Panc1 (cell line): ENCODE data around the gene SMURF2. TPM values are rescaled to one million over a fixed set of nuclear protein-coding genes. Genes with fewer than 3 reads are reported as not detected.
"Not testable (repeated sequence)": the region's sequence is repeated elsewhere in the genome, so short reads cannot be mapped to it uniquely, and the experiment has no call there.

Experiments used
- ATAC-seq: fragments of 200-7000 bp; cut with Tn5 transposase; 2 replicates; pipeline ENCODE4 v1.9.1; 2020; ENCODE audit warnings: mild to moderate bottlenecking, moderate library complexity
- BruUV-seq: library from RNA; stranded (reverse); fragments of 400-500 nt; replicated peaks from 2 replicates; lab custom pipeline; 2021; lab: Mats Ljungman, UMichigan
- CTCF ChIA-PET: fragments of 300-600 bp; sonication (Branson Sonifier 250); formaldehyde crosslinking; loops from one replicate; lab custom pipeline; 2022; ENCODE audit warnings: antibody characterized with exemption; lab: Charles Lee
- POLR2A ChIA-PET: fragments of 300-600 bp; sonication (Branson Sonifier 250); formaldehyde crosslinking; loops from one replicate; lab custom pipeline; 2022; ENCODE audit warnings: antibody characterized with exemption; lab: Charles Lee
- DNase-seq: peaks from one replicate; pipeline ENCODE4 v3.0.0-alpha.2; 2010; ENCODE audit warnings: low read depth, low spot score
- H3K27ac ChIP-seq: 2 replicates; pipeline ENCODE4 v1.5.1; 2011; ENCODE audit warnings: mild to moderate bottlenecking, low read length, inconsistent platforms
- H3K27me3 ChIP-seq: fragments of 200-500 bp; sonication (Bioruptor generic); 2 replicates; pipeline ENCODE4 v1.6.0; 2014; ENCODE audit warnings: low read length, inconsistent platforms; ENCODE audit not compliant: control insufficient read depth, insufficient read depth
- H3K36me3 ChIP-seq: fragments of 200-500 bp; sonication (Bioruptor generic); 2 replicates; pipeline ENCODE4 v1.5.1; 2014; ENCODE audit warnings: inconsistent platforms, mild to moderate bottlenecking, low read length, moderate library complexity; ENCODE audit not compliant: control insufficient read depth, insufficient read depth
- H3K4me1 ChIP-seq: 2 replicates; pipeline ENCODE4 v1.5.1; 2011; ENCODE audit warnings: inconsistent platforms, mild to moderate bottlenecking, low read length, moderate library complexity; ENCODE audit not compliant: control insufficient read depth, insufficient read depth
- H3K4me3 ChIP-seq, 2 experiments: 2 replicates each; pipeline ENCODE4 v1.5.1; 2011 to 2012; ENCODE audit warnings: low read depth in 2 of 2, low read length in 2 of 2, mild to moderate bottlenecking in 2 of 2, inconsistent platforms in 1 of 2, moderate library complexity in 1 of 2
- H3K9me3 ChIP-seq: fragments of 200-500 bp; sonication (Bioruptor generic); 2 replicates; pipeline ENCODE4 v1.5.1; 2014; ENCODE audit warnings: low read depth, mild to moderate bottlenecking, inconsistent platforms, low read length, moderate library complexity; ENCODE audit not compliant: control insufficient read depth, insufficient read depth
- POLR2AphosphoS5 ChIP-seq: IDR thresholded peaks from 2 replicates; pipeline ENCODE4 v1.6.1; 2012; ENCODE audit warnings: mild to moderate bottlenecking, low read depth, low read length, moderate library complexity
- SIN3A ChIP-seq: IDR thresholded peaks from 2 replicates; pipeline ENCODE4 v1.6.1; 2012; ENCODE audit warnings: low read depth, mild to moderate bottlenecking, low read length, moderate library complexity, borderline replicate concordance; ENCODE audit not compliant: insufficient read depth
- TCF7L2 ChIP-seq: IDR thresholded peaks from 2 replicates; pipeline ENCODE4 v1.6.1; 2011; ENCODE audit warnings: mild to moderate bottlenecking, low read depth, low read length, inconsistent platforms
- in situ Hi-C: cut with HindIII; loops from 2 replicates; pipeline ENCODE4 v1.10.0; 2016; ENCODE audit warnings: low sequenced_read_pairs, low pct_unique_long_range_greater_than_20kb
- intact Hi-C: fragments of 100-400 bp; cut with micrococcal nuclease; formaldehyde crosslinking; loops from one replicate; pipeline ENCODE4 v1.10.0; 2022; ENCODE audit not compliant: unreplicated experiment
- total RNA-seq: library from RNA; stranded (reverse); gene quantifications from one replicate; pipeline ENCODE4 v1.2.1, GENCODE V29; 2021; ENCODE audit not compliant: unreplicated experiment
- TF ChIP-seq, protein P1 (sequence below): fragments of 450-650 bp; IDR thresholded peaks from 2 replicates; pipeline ENCODE4 v1.5.1; 2017; ENCODE audit warnings: mild to moderate bottlenecking
- TF ChIP-seq, protein P2 (sequence below), 2 experiments: IDR thresholded peaks; 2 replicates each; pipeline ENCODE4 v1.6.1; 2011 to 2012; ENCODE audit warnings: low read depth in 2 of 2, control low read depth in 1 of 2, low read length in 1 of 2, mild to moderate bottlenecking in 1 of 2, moderate library complexity in 1 of 2; ENCODE audit not compliant: insufficient read depth in 1 of 2

The SMURF2 gene
- total RNA-seq, 1 experiment from 2014 or later, result 21.3 TPM

DNA sequence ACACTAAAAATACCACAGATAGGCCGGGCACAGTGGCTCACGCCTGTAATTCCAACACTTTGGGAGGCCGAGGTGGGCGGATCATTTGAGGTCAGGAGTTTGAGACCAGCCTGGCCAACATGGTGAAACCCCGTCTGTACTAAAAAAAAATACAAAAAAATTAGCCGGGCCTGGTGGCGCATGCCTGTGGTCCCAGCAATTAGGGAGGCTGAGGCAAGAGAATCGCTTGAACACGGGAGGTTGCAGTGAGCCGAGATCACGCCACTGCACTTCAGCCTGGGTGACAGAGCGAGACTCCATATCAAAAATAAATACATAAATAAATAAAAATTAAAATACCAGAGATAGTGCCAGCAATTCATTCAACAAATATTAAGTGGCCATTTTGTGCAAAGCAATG lies 1.7 kb upstream of the SMURF2 start:
- in situ Hi-C loops, CTCF ChIA-PET, H3K36me3 ChIP-seq, DNase-seq, H3K9me3 ChIP-seq, BruUV-seq, H3K27me3 ChIP-seq, POLR2A ChIA-PET, ATAC-seq: not testable (repeated sequence)
- intact Hi-C loops, result loop anchor here (10.0 kb wide), 1 partner anchor 51 kb away; no protein-coding TSS in a partner anchor
- Histone ChIP-seq H3K4me3 (peak overlapping the region in 1 of 2 experiments; percentile 9; a peak in 1 of 4 replicates), H3K4me1 (peaks cover 20% of the 10 kb centered on the region; the same call in 1 of the 2 replicates), H3K27ac (peak overlapping the region; percentile 83; the same call in 1 of the 2 replicates)

DNA sequence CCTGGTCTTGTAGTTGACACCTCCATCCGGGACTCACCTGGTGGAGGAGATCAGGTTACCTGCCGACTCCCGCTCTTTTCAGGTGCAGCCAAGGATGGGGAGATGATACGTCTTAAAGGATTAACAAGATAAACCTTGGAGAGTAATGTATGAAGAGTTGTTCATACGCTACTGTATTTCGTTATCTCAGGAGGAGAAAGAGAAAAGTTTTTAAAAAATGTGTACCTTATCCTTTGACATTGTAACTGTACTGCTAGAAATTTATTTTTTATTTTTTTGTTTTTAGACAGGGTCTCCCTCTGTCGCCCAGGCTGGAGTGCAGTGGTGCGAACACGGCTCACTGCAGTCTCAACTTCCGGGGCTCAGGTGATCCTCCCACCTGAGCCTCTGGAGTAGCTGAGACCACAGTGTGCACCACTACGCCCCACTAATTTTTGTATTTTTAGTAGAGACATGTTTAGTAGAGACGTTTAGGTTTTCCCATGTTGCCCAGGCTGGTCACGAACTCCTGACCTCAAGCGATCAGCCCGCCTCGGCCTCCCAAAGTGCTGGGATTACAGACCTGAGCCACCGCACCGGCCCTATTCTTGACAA lies 764 bp upstream of the SMURF2 start:
- Histone ChIP-seq H3K27me3 (no peaks in the 10 kb centered on the region), H3K4me1 (peaks cover 21% of the 10 kb centered on the region; the same call in 1 of the 2 replicates), H3K36me3 (peaks cover 5% of the 10 kb centered on the region; the same call in 1 of the 2 replicates), H3K27ac (peak overlapping the region; percentile 83), H3K4me3 (peak overlapping the region; percentile 52 to 64), H3K9me3 (no peaks in the 10 kb centered on the region)
- TF ChIP-seq, protein P1, sequence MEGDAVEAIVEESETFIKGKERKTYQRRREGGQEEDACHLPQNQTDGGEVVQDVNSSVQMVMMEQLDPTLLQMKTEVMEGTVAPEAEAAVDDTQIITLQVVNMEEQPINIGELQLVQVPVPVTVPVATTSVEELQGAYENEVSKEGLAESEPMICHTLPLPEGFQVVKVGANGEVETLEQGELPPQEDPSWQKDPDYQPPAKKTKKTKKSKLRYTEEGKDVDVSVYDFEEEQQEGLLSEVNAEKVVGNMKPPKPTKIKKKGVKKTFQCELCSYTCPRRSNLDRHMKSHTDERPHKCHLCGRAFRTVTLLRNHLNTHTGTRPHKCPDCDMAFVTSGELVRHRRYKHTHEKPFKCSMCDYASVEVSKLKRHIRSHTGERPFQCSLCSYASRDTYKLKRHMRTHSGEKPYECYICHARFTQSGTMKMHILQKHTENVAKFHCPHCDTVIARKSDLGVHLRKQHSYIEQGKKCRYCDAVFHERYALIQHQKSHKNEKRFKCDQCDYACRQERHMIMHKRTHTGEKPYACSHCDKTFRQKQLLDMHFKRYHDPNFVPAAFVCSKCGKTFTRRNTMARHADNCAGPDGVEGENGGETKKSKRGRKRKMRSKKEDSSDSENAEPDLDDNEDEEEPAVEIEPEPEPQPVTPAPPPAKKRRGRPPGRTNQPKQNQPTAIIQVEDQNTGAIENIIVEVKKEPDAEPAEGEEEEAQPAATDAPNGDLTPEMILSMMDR, result no peak
- no peak for TF ChIP-seq SIN3A
- TF ChIP-seq POLR2AphosphoS5, result no peak
- TF ChIP-seq, protein P2, sequence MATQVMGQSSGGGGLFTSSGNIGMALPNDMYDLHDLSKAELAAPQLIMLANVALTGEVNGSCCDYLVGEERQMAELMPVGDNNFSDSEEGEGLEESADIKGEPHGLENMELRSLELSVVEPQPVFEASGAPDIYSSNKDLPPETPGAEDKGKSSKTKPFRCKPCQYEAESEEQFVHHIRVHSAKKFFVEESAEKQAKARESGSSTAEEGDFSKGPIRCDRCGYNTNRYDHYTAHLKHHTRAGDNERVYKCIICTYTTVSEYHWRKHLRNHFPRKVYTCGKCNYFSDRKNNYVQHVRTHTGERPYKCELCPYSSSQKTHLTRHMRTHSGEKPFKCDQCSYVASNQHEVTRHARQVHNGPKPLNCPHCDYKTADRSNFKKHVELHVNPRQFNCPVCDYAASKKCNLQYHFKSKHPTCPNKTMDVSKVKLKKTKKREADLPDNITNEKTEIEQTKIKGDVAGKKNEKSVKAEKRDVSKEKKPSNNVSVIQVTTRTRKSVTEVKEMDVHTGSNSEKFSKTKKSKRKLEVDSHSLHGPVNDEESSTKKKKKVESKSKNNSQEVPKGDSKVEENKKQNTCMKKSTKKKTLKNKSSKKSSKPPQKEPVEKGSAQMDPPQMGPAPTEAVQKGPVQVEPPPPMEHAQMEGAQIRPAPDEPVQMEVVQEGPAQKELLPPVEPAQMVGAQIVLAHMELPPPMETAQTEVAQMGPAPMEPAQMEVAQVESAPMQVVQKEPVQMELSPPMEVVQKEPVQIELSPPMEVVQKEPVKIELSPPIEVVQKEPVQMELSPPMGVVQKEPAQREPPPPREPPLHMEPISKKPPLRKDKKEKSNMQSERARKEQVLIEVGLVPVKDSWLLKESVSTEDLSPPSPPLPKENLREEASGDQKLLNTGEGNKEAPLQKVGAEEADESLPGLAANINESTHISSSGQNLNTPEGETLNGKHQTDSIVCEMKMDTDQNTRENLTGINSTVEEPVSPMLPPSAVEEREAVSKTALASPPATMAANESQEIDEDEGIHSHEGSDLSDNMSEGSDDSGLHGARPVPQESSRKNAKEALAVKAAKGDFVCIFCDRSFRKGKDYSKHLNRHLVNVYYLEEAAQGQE (IDR thresholded peaks at IDR 0.05; ENCODE audit: insufficient read depth in 1 of 2, low read depth in 2 of 2, low read length in 1 of 2), result no peak
- no peak for TF ChIP-seq TCF7L2
- ChIA-PET CTCF (no interaction called here), POLR2A (interaction anchor here (0.6 kb wide), 2 partner anchors 17 to 125 kb away, joined by 3 read pairs; no protein-coding TSS in a partner anchor)
- DNase-seq (no peak), ATAC-seq (no peak)
- intact Hi-C loops, result loop anchor here (10.0 kb wide), 1 partner anchor 52 kb away; no protein-coding TSS in a partner anchor
- TSS peak; percentile 97 for BruUV-seq
- in situ Hi-C loops, result no loop called here

DNA sequence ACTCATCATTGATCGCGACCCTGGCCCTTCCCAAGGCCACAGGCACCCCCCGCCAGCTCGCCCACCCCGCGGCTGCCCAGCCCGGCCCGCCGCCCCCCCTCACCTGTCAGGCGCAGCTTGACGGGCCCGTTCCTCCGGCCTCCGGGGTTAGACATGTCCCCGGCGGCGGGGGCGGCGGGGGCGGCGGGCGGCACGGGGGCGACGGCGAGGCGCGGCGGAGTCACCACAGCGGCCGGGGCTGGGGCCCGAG lies 456 bp downstream of the SMURF2 start:
- intact Hi-C loops, result loop anchor here (10.0 kb wide), 1 partner anchor 53 kb away; no protein-coding TSS in a partner anchor
- BruUV-seq, result no TSS peak
- H3K27me3 ChIP-seq, result no peaks in the 10 kb centered on the region
- TF ChIP-seq TCF7L2, result no peak
- TF ChIP-seq, protein P1, result no peak
- no peak for TF ChIP-seq SIN3A
- TF ChIP-seq, protein P2 (IDR thresholded peaks at IDR 0.05; ENCODE audit: insufficient read depth in 1 of 2, low read depth in 2 of 2, low read length in 1 of 2), result no peak
- no peak for TF ChIP-seq POLR2AphosphoS5
- DNase-seq, result no peak
- ChIA-PET POLR2A (interaction anchor here (0.6 kb wide), 1 partner anchor 56 kb away, joined by 5 read pairs; no protein-coding TSS in a partner anchor), CTCF (no interaction called here)
- H3K27ac ChIP-seq, result no peak overlapping the region
- peaks cover 5% of the 10 kb centered on the region; the same call in 1 of the 2 replicates for H3K36me3 ChIP-seq
- peaks cover 28% of the 10 kb centered on the region; the same call in 1 of the 2 replicates for H3K4me1 ChIP-seq
- H3K9me3 ChIP-seq, result no peaks in the 10 kb centered on the region
- ATAC-seq, result peak; percentile 44
- peak overlapping the region; percentile 60 to 64 for H3K4me3 ChIP-seq
- in situ Hi-C loops, result no loop called here
